ENCODE measurements around the gene SERP2.

The SERP2 gene

GRCh38 chr13:44388427-44389059 is 14.9 kb downstream of the SERP2 start:
- DNase-seq (ENCODE audit: low spot score) = peak; percentile 73

- no peak for DNase-seq (ENCODE audit: low spot score)
These were observed 15.5 kb downstream of the SERP2 start for GRCh38 chr13:44389060-44389666.

DNA sequence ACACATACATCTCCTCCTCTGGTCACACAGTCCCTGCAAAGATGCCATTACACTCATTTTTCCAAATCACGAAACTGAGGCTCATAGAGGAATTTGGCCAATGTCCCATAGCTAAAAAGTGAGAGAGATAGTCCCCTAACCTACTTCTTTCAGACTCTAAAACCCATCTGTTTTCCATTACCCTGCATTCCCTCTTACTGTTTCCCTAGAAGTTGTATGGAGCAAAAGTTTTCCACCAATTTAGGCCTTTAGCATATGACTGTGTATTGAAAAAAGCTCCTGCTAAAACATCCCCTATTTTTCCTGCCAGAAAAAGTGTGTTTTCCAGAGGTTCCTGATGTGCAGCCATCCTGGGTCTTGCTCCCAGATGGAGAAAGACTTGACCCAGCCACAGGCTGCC is 16.3 kb downstream of the SERP2 start:
- DNase-seq (ENCODE audit: low spot score) = no peak

DNA sequence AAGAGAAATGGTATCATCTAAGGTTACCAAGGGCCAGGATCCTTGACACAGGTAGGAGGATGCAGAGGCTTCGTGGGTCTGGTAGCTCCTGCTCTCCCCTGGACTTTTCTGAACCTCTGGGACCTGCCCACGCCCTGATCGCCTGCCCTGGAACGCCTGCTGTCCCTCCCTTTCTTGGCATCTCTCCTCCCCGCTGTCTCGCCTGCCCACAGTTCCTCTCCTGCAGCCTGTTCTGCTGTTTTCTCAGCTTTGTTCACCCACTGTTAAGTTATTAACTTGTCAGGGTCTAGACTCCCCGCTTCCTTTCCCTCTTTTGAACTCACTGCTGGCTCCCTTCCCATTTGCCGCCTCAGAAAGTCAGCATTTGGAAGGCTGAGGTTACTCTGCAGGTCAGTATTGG is 19.8 kb downstream of the SERP2 start:
- DNase-seq (ENCODE audit: low spot score) = no peak

DNA sequence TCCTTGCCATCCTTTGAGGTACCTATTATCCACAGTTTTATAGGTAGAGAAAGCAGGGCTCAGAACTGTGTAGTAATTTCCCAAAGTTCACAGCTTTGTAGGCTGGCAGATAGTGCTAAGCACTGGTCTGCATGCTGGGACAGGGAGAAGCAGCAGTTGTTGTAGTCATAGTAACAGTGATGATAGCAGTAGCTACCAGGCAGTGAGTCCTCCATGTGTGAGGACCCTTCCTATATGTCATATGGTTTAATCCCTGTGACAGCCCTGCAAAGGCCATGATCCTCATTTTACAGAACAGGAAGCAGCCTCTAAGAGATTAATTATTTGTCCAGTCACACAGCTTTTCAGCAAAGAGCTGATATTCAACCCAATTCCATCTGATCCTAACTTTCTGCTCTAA is 21.0 kb downstream of the SERP2 start:
- DNase-seq (ENCODE audit: low spot score) = no peak

GRCh38 chr13:44395976-44396694 is 22.5 kb downstream of the SERP2 start:
- DNase-seq (ENCODE audit: low spot score) = peak; percentile 35

GRCh38 chr13:44396701-44397580 is 23.3 kb downstream of the SERP2 start:
- DNase-seq (ENCODE audit: low spot score) = peak; percentile 67

DNA sequence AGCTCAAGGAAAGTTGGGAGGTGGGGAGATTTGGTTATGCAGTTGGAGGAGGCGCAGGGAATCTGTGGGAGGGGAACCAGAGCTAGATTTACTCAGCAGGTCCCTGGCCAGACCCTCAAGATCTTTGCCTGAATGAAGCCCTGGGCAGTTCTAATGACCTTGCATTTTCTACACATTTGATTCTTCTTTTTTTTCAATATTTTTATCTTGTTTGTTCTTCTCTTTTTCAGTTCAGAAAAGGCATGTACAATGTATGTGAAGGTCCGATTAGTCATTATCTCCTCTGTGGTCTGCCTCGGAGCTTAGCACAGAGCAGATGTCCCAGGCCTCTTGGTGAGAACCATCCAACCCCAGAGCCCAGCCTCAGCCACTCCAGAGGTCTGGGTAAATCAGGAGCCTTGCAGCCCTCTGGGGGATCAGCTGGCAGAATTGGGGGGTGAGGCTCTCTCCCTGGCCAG is 24.2 kb downstream of the SERP2 start:
- no peak for DNase-seq (ENCODE audit: low spot score)

- DNase-seq (ENCODE audit: low spot score) = no peak
These were observed 25.0 kb downstream of the SERP2 start for GRCh38 chr13:44398606-44399005.

DNA sequence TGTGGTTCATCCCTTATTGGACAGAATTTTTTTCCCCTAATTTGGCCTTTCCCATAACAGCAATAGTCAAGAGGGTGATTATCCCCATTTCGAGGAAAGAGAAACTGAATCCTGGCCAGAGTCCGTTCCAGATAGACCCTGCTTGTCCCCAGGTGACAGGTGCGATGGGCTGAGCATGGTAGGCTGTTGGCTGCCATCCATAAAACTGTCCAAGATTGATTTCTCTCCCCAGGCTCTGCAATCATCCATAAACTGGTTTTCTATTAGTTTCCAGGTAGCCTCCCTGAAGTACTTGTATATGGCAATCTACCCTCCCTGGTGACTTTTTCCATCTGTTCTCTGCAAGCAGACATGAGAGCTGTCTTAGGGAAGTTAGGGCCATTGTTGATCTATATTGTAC is 25.4 kb downstream of the SERP2 start:
- no peak for DNase-seq (ENCODE audit: low spot score)

DNA sequence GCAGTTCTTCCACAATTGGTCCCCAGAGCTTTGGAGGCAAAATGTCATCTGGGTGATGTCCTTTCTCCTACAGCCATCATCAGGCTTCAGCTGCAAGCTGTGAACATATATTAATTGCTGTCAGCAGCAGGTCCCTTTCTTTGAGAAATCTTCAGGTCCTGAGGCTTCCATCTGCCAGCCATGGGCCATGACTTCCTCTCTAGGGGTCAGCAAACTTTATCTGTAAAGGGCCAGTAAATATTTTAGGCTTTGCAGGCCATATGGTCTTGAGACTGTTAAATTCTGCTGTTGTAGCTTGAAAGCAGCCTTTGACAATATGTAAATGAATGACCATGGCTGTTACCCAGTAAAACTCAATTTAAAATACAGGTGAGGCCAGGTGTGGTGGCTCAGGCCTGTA is 27.1 kb downstream of the SERP2 start:
- no peak for DNase-seq (ENCODE audit: low spot score)

- no peak for DNase-seq (ENCODE audit: low spot score)
These were observed 28.0 kb downstream of the SERP2 start for GRCh38 chr13:44401577-44401976.

- DNase-seq (ENCODE audit: low spot score) = no peak
These were observed 29.3 kb downstream of the SERP2 start for GRCh38 chr13:44402899-44403445.

- DNase-seq (ENCODE audit: low spot score) = no peak
These were observed 29.9 kb downstream of the SERP2 start for GRCh38 chr13:44403461-44404056.

DNA sequence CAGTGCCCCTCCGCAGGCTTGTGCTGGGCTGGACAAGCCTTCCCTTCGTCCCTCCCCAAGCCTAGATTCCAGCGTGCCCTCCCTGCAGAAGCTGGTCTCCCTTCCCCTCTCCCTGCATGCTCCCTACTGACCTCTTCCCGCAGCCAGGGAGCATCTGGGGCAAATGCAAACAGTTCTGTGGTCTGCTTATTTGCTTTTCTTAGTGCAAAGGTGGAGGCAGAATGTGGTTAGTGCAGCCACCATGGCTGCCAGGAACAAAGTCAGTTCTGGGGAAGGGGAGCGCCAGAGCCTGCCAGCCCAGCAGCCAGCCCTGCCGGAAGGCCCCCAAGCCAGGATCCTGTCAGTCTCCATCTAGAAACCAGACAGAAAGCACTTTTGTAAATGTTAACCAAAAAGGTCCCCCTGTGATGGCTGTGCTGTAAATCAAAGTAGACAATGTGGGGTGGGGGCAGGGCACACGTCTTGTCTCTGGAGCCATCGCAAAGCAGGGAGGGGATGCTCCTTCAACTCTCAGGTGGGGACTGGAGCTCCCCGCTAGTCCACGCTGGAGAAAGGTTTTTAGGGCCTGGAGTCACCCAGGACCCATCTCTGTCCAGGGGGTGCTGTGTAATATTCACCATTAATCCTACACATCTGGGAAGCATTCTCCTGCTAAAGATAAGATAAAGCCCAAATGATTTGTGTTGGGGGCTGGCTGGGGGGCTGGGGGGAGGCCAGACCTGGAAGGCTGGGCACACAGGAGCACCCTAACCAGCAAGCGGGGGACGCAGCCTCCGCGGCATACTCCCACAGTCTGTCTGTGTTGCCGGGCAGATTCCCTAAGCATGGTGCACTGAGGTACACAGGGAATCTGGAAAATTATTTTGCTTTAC is 30.9 kb downstream of the SERP2 start:
- peak; percentile 44 for DNase-seq (ENCODE audit: low spot score)

- DNase-seq (ENCODE audit: low spot score) = no peak
These were observed 33.0 kb downstream of the SERP2 start for GRCh38 chr13:44406617-44407016.

GRCh38 chr13:44407379-44407778 is 33.8 kb downstream of the SERP2 start:
- DNase-seq (ENCODE audit: low spot score) = no peak

- DNase-seq (ENCODE audit: low spot score) = no peak
These were observed 34.3 kb downstream of the SERP2 start for GRCh38 chr13:44407891-44408290.

DNA sequence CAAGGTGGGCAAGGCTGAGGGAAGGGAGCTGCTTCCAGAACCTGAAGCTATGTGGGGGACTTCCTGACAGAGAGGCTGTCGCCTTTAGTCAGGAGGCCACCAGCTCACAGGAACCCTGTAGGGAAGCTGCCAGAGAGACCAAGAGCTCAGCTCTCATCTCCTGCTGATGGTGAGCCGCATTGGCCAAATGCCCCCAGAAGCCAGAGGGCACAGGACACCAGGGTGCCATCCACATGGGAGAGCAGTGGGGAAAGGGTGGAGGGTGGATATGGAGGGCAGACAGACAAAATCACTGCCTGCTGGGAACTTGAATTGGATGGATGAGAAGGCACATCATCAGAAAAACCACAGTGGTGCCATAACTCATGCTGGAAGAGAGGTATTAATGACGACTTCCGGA is 36.0 kb downstream of the SERP2 start:
- no peak for DNase-seq (ENCODE audit: low spot score)

GRCh38 chr13:44410328-44410859 is 36.8 kb downstream of the SERP2 start:
- no peak for DNase-seq (ENCODE audit: low spot score)

All from SK-N-DZ (cell line).